GM19372 (cell line): Measurements from ENCODE around the gene ZNF506.
"Not testable (repeated sequence)": the region's sequence is repeated elsewhere in the genome, so short reads cannot be mapped to it uniquely, and the experiment has no call there.

Experiments used
- ATAC-seq: cut with Tn5 transposase; IDR thresholded peaks from one replicate; pipeline ENCODE4 v1.9.1; 2021; ENCODE audit warnings: mild to moderate bottlenecking, low read depth, moderate library complexity; ENCODE audit not compliant: unreplicated experiment

The ZNF506 gene

GRCh38 chr19:19746286-19747213 lies 75.0 kb downstream of the ZNF506 start:
- ATAC-seq, result no peak

GRCh38 chr19:19745496-19746285 lies 75.9 kb downstream of the ZNF506 start:
- ATAC-seq, result no peak

GRCh38 chr19:19744641-19745040 lies 76.9 kb downstream of the ZNF506 start:
- ATAC-seq, result no peak

GRCh38 chr19:19743921-19744320 lies 77.6 kb downstream of the ZNF506 start:
- ATAC-seq, result not testable (repeated sequence)

DNA sequence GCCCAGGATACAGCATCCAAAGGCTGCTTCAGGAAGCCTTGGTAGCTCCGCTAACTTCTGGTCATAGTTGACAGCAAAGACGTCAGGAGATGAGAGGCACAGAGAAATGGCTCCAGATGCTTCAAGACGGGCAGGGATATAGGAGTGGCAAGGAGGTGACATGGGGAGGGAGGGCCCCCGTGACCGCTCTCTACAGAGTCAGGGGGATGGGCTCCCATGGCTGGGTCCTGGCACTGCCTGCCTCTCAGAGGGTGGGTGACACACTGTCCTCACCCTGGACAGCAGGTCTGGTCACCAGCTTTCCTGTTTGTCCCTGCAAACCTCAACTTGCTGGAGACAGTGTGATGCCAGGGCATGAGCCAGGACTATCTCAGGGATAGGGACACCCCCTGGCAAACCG lies 78.4 kb downstream of the ZNF506 start:
- no peak for ATAC-seq

GRCh38 chr19:19742773-19743172 lies 78.8 kb downstream of the ZNF506 start:
- no peak for ATAC-seq
